NCI-H2029 (cell line): ENCODE data around the gene KCNAB2.

ENCODE experiments used
- DNase-seq: peaks from one replicate; lab custom pipeline; 2025; lab: John Stamatoyannopoulos, UW

The KCNAB2 gene

DNA sequence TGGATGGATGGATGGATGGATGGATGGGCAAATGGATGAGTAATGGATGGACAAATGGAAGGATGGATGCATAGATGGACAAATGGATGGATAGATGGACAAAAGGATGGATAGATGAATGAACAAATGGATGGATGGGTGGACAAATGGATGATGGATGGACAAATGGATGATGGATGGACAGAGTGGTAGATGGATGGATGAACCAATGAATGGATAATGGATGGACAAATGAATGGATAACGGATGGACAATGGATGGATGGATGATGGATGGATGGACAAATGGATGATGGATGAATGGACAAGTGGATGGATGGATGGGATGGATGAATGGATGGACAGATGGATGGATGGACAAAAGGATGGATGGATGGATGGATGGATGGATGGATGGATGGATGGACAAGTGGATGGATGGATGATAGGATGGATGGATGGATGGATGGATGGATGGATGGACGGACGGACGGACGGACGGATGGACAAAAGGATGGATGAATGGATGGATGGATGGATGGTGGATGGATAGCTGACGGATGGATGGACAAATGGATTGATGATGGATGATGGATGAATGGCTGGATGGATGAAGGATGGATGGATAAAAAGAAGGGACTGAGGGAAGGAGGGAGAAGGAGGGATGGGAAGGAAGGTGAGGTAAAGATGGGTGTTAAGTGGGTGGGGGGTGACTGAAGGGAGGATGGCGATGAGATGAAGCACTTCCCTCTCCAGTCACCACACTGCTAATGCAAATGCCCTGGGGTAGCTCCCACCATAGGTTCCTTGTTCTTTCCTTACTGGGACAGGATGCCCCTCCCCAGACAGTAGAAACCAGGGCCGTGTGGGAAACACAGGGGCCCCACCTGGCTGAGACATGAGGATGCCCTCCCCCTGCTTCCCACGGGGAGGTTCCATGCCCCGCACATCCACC lies 104.6 kb downstream of the KCNAB2 start:
- no peak for DNase-seq
